Nephron (organoid): Measurements from ENCODE around the gene CSK.

Experiments used
- H3K27ac Mint-ChIP-seq, 3 experiments: 2 replicates each; pipeline ENCODE4 v1.8.0; 2020; ENCODE audit warnings: mixed read lengths in 3 of 3, mild to moderate bottlenecking in 2 of 3, moderate library complexity in 1 of 3
- H3K27me3 Mint-ChIP-seq: 2 replicates; pipeline ENCODE4 v1.8.0; 2021; ENCODE audit warnings: low read depth, mild to moderate bottlenecking, moderate library complexity, mixed read lengths
- H3K36me3 Mint-ChIP-seq: 2 replicates; pipeline ENCODE4 v1.8.0; 2020; ENCODE audit warnings: low read depth, mixed read lengths
- H3K4me1 Mint-ChIP-seq: 2 replicates; pipeline ENCODE4 v1.8.0; 2020; ENCODE audit warnings: mixed read lengths
- H3K4me3 Mint-ChIP-seq, 3 experiments: 2 replicates each; pipeline ENCODE4 v1.8.0; 2020; ENCODE audit warnings: mild to moderate bottlenecking in 3 of 3, mixed read lengths in 3 of 3, moderate library complexity in 2 of 3
- H3K9me3 Mint-ChIP-seq: 2 replicates; pipeline ENCODE4 v1.8.0; 2020; ENCODE audit warnings: mixed read lengths
- CTCF ChIP-seq, 3 experiments: fragments of 200-600 bp; sonication (generic); IDR thresholded peaks; one replicate each; pipeline ENCODE4 v1.5.0; 2021; ENCODE audit warnings: antibody characterized with exemption in 3 of 3; ENCODE audit not compliant: unreplicated experiment in 3 of 3

The CSK gene

GRCh38 chr15:74799856-74800558 is 18.1 kb downstream of the CSK start:
- H3K4me3 Mint-ChIP-seq = no peak overlapping the region
- H3K4me1 Mint-ChIP-seq = no peaks in the 10 kb centered on the region
- no peaks in the 10 kb centered on the region for H3K27me3 Mint-ChIP-seq
- H3K27ac Mint-ChIP-seq = no peak overlapping the region
- TF ChIP-seq CTCF (IDR thresholded peaks at IDR 0.05; ENCODE audit: unreplicated experiment in 3 of 3) = peak; percentile 79 to 85 (median 80)
- no peaks in the 10 kb centered on the region for H3K9me3 Mint-ChIP-seq
- H3K36me3 Mint-ChIP-seq = peaks cover 17% of the 10 kb centered on the region

- H3K9me3 Mint-ChIP-seq = no peaks in the 10 kb centered on the region
- H3K4me3 Mint-ChIP-seq = no peak overlapping the region
- H3K36me3 Mint-ChIP-seq = peaks cover 18% of the 10 kb centered on the region
- no peaks in the 10 kb centered on the region for H3K4me1 Mint-ChIP-seq
- H3K27me3 Mint-ChIP-seq = no peaks in the 10 kb centered on the region
- no peak for TF ChIP-seq CTCF (IDR thresholded peaks at IDR 0.05; ENCODE audit: unreplicated experiment in 3 of 3)
- no peak overlapping the region for H3K27ac Mint-ChIP-seq
These were observed 18.7 kb downstream of the CSK start for GRCh38 chr15:74800559-74801094.

DNA sequence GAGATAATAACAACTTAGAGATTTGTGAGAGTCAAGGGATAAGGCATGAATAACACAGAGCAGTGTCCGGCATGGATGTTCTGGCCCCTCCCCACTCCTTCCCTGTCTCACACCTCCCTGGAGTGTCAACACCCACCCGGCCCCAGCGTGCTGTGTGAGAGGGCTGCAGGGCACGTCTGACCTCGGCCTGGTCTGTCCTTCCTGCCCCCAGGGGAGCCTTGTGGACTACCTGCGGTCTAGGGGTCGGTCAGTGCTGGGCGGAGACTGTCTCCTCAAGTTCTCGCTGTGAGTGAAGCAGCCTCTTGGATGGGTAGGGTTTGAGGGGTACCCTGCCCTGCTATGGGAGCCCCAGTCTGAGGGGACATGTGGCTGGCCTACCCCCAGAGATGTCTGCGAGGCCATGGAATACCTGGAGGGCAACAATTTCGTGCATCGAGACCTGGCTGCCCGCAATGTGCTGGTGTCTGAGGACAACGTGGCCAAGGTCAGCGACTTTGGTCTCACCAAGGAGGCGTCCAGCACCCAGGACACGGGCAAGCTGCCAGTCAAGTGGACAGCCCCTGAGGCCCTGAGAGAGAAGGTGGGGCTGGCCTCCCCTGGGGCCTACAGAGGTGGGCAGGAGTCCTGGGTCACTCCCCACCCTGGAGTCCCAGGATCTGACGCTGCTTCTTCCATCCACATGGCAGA is 19.6 kb downstream of the CSK start:
- TF ChIP-seq CTCF (IDR thresholded peaks at IDR 0.05; ENCODE audit: unreplicated experiment in 3 of 3) = no peak
- H3K36me3 Mint-ChIP-seq = peaks cover 14% of the 10 kb centered on the region
- no peaks in the 10 kb centered on the region for H3K9me3 Mint-ChIP-seq
- no peak overlapping the region for H3K4me3 Mint-ChIP-seq
- no peak overlapping the region for H3K27ac Mint-ChIP-seq
- H3K27me3 Mint-ChIP-seq = no peaks in the 10 kb centered on the region
- H3K4me1 Mint-ChIP-seq = no peaks in the 10 kb centered on the region

GRCh38 chr15:74802290-74802689 is 20.4 kb downstream of the CSK start:
- no peak overlapping the region for H3K27ac Mint-ChIP-seq
- no peaks in the 10 kb centered on the region for H3K9me3 Mint-ChIP-seq
- TF ChIP-seq CTCF (IDR thresholded peaks at IDR 0.05; ENCODE audit: unreplicated experiment in 3 of 3) = no peak
- H3K27me3 Mint-ChIP-seq = peaks cover 5% of the 10 kb centered on the region
- H3K4me3 Mint-ChIP-seq = no peak overlapping the region
- H3K4me1 Mint-ChIP-seq = no peaks in the 10 kb centered on the region
- H3K36me3 Mint-ChIP-seq = peaks cover 14% of the 10 kb centered on the region

DNA sequence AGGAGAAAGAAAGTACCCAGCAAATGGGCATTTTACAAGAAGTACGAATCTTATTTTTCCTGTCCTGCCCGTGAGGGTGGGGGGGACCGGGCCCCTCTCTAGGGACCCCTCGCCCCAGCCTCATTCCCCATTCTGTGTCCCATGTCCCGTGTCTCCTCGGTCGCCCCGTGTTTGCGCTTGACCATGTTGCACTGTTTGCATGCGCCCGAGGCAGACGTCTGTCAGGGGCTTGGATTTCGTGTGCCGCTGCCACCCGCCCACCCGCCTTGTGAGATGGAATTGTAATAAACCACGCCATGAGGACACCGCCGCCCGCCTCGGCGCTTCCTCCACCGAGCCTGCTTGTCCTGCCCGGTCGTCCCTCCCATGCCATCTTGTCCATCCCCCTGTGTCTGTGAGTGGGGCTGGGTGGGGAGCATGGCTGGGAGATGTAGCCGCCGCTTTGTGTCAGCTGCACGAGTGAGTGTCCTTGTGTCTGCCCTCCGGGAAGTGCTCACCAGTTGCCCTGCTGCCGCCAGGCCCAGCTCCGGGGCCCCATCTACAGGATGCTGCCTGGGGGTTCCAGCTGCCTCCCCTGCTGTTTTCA is 21.1 kb downstream of the CSK start:
- no peaks in the 10 kb centered on the region for H3K4me1 Mint-ChIP-seq
- no peak for TF ChIP-seq CTCF (IDR thresholded peaks at IDR 0.05; ENCODE audit: unreplicated experiment in 3 of 3)
- no peak overlapping the region for H3K27ac Mint-ChIP-seq
- peaks cover 14% of the 10 kb centered on the region for H3K36me3 Mint-ChIP-seq
- no peak overlapping the region for H3K4me3 Mint-ChIP-seq
- H3K9me3 Mint-ChIP-seq = no peaks in the 10 kb centered on the region
- H3K27me3 Mint-ChIP-seq = peaks cover 5% of the 10 kb centered on the region
